ENCODE data around the gene NRL.

GRCh38 chr14:24078146-24078545 lies 36.6 kb downstream of the NRL start:
- TF ChIP-seq CTCF (conservative IDR thresholded peaks at IDR 0.05; ENCODE audit: low read length) (no peak), EZH2phosphoT487 (IDR thresholded peaks at IDR 0.05; ENCODE audit: borderline replicate concordance) (no peak)
